Right ventricle myocardium superior (tissue), 1 donor: ENCODE results near the gene ZNF385B. TPM values are rescaled to one million over a fixed set of nuclear protein-coding genes. Genes with fewer than 3 reads are reported as not detected.

Source experiments
- ATAC-seq: fragments of 200-7000 bp; cut with Tn5 transposase; one replicate; pipeline ENCODE4 v1.9.1; 2020; ENCODE audit warnings: mild to moderate bottlenecking; ENCODE audit not compliant: poor library complexity
- DNase-seq: peaks from one replicate; pipeline ENCODE4 v3.0.0-alpha.2; 2020
- intact Hi-C: fragments of 100-400 bp; cut with DNase I; formaldehyde crosslinking; loops from one replicate; pipeline ENCODE4 v1.11.2; 2022
- total RNA-seq: library from RNA; stranded (reverse); fragmentation: NEBNext Ultra II Directional; extraction: Animal tissue kit (Norgen Biotek cat#: 25700); gene quantifications from one replicate; pipeline ENCODE4 v1.2.1, GENCODE V29; 2021
- donor health status: DM: no; HTN: yes; CAD: no; lungs with severe emphysema.

ZNF385B gene
- total RNA-seq, 1 donor from 2014 or later, result 0.46 TPM

DNA sequence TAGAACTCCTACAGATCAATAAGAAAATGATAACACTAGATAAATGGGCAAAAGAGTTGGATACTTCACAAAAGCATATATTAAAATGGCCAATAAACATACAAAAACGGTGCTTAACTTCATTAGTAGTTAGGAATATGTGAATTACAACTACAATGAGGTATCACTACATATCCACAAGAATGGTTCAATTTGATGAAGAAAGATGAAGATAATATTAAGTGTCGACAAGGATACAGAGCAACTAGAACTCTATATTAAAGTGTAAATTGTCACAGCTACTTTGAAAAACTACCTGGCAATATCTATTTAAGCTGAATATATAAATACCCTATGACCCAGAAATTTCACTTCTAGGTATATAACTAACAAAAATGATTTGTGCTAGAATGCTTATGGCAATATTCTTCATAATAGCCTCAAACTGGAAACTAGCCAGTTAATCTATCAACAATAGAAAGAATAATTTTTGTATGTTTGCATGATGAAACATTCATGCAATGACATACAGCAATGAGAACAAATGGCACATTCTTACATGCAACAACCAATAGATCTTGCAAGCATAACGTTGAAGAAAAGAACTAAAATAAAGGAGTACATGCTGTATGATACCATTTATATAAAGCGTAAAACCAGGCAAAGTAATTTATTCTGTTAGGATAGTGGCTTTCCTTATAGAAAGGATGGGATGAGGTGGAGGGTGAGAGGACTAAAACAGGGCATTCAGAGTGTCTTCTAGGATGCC, 306.6 kb downstream of the ZNF385B start:
- ATAC-seq (no peak), DNase-seq (no peak)
- intact Hi-C loops, result no loop called here

DNA sequence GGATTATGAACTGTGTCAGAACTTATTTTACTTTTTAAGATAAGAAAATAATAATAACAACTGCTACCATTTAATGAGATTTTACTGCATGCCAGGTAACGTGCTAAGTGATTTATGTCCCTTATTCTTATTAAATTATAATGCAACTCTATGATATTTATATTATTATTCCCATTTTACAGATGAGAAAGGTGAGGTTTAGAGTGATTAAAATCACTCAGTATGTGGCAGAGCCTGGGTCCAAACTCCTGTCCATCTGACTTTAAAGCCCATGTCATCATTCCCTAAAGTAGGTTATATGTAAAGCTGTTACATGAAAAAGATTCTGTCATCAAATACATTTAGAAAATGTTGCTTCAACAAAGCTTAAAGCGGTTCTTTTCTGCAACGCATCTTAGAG, 308.0 kb downstream of the ZNF385B start:
- DNase-seq (no peak), ATAC-seq (no peak)
- intact Hi-C loops, result no loop called here

DNA sequence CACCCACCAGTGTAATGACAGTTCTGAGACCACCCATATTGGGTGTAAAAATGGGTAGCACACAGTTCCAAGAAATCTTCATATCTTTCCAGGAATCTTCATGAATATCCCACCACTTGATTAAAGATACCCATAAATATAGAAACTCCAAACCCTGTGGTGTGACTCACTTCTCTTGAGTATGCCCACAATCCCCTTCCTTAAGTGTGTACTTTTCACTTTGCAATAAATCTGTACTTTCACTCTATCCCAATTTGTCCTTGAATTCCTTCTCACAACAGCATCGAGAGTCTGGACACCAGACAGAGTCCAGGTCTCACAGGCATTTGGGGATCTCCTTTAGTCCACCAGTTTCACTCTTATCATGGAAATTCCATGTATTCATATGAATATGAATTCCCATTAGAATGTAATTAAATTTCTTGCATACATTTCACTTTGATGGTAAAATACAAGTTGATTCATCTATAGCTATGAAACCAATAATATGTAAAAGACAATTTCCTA, 309.8 kb downstream of the ZNF385B start:
- no peak for ATAC-seq
- intact Hi-C loops, result no loop called here
- DNase-seq, result no peak

DNA sequence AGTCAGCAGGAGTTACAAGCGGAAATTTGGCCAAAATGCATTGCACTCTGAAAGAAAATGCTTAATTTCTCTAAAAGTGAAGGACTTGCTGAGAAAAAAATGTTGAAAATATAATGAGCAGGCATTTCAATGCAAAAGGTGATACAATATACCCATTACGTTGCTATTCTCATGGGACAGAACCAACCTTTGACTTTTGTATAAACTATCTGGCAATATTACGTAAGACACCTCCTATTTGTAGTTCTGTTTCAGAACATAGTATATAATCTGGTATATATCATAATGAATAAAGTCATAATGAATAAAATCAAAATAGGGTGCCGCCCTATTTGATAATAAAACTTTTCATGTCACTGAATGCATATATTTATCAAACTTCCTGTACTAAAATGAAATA, 310.6 kb downstream of the ZNF385B start:
- DNase-seq (no peak), ATAC-seq (no peak)
- intact Hi-C loops, result no loop called here

DNA sequence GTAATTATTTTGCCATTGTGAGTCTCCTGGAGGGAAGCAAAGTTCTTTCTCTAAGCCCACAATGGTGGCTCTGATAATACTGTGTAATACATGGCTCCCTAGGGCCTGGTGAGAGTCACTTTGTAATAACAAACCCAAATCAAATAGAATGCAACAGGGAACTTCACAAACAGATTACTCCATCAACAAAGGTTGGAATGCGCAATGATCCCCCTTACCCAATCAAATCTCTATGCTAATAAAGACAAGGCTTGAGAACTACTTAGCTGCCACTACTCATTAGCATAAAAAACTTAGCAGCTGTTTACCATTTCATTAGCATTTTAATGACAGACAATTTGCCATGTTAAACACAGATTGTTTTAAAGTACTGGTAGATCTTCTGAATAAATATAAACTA, 311.2 kb downstream of the ZNF385B start:
- intact Hi-C loops, result no loop called here
- ATAC-seq, result no peak
- DNase-seq, result no peak

DNA sequence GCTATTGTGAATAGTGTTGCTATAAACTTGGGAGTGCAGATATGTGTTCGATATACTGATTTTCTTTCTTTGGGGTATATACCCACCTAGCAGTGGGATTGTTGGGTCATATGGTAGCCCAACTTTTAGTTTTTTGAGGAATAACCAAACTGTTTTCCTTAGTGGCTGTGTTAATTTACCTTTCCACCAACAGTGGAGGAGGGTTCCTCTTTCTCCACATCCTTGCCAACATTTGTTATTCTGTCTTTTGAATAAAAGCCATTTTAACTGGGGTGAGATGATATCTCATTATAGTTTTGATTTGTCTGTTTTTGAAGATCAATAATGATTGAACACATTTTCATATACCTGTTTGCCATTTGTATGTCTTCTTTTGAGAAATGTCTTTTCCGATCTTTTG, 314.8 kb downstream of the ZNF385B start:
- intact Hi-C loops, result no loop called here
- DNase-seq (no peak), ATAC-seq (no peak)

DNA sequence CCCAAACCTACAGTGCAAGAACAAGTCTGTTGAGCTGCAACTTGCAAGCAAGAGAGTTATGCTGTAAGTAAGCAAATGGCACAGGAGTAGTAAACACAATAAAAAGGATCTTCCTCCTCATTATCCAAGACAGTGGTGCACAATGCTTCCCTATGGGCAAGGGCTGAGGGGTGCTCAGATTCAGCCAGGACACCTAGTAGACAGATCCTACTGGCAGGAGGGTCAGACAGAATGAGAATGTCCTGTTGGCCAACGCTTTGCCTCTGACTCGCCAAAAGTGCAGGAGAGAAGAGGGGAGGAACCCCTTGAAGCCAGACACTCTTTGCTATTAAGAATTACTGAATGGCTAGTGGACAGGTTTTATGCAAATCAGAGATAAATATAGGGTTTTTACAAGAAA, 316.4 kb downstream of the ZNF385B start:
- DNase-seq (no peak), ATAC-seq (no peak)
- intact Hi-C loops, result no loop called here

DNA sequence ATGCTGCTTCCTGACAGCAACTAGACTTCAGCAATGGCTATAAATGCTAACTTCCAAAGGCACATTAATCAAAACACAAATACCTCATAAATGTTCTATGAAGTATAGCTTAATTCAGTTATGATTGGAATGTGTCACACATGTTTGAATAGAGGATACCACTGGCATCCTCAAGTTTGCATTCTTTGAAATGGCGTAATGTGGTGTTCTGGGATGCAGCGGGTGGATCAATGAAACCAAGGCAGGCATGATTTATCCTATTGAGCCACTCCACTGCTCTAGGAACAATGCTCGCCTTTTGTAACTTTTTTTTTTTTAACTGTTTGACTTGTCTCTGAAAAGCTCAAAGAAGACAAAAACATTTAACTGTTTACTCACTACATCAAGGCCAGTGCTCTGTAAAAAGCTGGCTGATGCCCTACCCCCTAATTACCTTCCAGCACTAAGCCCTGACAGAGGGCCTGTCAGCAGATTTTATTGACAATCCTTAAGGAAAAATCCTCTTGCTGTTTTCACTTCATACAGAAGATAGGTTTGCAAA, 318.0 kb downstream of the ZNF385B start:
- no peak for ATAC-seq
- no peak for DNase-seq
- intact Hi-C loops, result no loop called here

DNA sequence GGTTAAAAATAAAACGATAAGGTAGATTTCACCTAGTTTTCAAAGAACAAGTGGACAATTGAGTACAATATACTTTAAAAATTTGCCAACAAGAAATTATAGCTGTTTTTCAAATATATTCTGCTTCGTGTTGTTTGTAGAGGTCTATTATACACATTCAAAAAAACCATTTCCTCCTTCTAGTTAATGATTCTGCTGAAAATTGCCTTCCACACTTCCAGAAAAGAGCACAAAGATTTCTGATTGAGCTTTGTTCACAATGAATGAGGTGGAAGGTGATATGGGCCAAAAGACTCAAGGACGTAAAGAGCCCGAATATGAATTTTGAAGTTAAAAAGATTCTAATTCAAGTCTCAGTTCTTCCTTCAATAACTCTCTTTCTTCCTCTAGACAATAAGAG, 319.8 kb downstream of the ZNF385B start:
- intact Hi-C loops, result no loop called here
- ATAC-seq (no peak), DNase-seq (no peak)

DNA sequence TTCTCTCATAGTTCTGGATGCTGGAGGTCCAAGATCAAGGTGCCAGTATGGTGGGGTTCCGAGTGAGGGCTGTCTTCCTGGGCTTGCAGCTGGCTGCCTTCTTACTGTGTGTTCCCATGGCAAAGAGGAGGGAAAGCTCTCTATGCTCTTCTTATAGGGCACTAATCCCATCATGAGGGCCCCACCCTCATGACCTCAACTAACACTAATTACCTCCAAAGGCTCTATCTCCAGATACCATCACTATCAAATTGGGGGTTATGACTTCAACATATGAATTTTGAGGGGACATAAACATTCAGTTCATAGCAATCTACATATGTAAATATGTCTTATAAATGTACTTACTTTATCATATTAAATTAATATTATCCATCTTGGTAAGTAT, 322.3 kb downstream of the ZNF385B start:
- intact Hi-C loops, result no loop called here
- no peak for DNase-seq
- ATAC-seq, result no peak

DNA sequence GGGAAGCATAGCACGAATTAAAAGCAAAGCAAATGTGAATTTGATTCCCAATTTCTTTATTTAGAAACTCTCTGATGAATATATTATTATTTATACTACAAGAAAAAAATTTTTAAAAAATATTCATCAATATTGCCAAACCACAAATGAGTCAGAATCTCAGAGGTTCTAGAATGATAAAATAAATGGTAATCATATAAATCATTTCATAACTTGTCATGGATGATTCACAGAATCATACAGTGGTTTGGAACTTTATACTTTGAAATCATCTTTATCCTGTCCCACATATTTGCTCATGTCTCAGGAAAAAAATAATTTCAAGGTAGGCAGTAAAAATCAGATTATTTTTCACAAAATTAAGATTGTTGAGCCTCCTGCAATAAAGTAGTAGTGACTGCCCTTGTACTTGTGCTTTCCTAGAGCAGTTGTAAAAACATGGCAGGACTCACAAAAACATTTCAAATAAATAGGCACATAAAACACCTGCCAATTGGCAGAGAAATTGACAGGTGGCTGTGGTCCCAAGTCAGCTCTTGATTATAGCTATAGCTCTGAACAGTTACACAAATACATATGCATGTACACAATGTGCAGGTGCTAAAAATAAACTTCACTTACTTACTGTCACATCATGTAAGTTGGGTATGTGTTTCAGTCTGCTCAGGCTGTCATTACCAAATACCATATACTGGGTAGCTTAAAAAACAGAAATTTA, 322.8 kb downstream of the ZNF385B start:
- ATAC-seq (no peak), DNase-seq (no peak)
- intact Hi-C loops, result no loop called here

DNA sequence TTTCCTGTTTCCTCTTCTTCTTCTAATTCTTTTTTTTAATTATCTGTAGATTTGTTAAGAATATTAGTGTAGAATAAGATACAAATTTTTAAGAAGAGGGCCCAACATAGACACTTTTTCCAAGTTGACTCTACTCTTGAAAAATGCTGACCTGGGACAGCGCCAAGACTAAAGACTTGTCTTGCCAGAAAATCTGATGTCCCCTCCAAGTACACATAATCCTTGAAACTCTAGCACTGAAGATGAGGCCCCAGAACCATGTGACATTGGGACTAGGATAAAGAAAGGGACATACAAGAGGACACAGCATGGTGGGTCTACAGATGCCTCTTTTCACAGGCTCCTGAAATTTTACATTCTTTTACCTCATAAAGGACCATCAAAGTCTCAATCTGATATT, 325.2 kb downstream of the ZNF385B start:
- ATAC-seq (no peak), DNase-seq (no peak)
- intact Hi-C loops, result no loop called here

DNA sequence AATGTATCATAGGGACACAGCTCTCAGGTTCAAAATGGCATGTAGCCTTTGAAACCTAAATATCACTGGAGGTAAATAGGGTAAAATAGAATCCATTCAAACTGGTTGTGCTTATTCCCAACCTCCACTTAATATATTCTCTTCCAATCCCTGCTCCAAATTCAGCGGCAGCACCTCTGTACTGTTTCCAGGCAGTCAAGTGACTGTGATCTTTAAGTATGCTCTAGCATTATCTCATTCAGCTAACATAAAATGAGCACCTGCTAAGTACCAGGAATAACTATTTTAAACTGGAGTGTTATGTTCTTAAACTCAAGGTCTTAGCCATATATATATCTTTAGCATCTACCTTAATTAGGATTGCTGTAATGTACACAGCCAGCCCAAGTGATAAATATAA, 327.5 kb downstream of the ZNF385B start:
- no peak for DNase-seq
- no peak for ATAC-seq
- intact Hi-C loops, result no loop called here

DNA sequence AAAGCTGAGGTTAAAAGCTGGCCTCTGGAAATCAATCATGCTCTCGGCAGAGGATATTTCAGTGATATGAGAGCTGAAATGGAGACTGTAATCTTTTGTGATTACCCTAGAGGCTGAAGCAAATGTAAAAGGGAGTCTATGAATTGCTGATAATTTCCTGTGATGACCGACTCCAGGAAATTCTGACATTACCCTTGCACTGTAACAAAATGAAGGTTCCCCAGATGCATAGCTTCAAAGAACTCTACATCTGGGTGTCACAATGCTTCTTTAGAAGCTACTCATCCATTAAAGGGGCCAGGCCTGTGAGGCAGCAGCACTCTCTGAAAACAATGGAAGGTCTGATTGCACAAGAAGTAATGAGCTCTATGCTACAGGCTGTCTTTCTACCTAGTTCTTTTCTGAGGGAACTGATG, 328.5 kb downstream of the ZNF385B start:
- intact Hi-C loops, result no loop called here
- no peak for ATAC-seq
- DNase-seq, result no peak

DNA sequence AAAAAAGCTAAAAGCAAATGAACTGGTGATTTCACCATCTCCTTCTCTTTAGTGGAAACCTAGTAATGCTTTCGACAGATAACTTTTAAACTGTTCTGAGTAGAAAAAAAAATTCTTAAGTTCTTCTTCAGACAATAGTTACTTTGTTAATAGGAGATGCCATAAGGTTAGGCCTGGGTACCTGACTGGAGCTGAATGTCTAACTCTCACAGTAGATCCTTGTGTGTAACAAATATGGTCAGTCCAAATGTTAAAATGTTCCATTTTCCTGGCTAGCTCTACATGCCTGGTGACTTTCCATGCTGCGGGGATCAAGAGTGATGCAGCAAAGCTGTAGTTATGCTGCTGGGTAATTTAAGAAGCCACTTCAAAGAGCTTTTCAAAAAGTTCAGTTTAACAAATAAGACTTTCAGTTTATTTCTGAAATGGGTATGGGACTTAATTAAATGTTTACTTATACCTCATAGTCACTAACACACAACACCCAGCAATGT, 332.8 kb downstream of the ZNF385B start:
- ATAC-seq, result no peak
- intact Hi-C loops, result no loop called here
- DNase-seq, result no peak

DNA sequence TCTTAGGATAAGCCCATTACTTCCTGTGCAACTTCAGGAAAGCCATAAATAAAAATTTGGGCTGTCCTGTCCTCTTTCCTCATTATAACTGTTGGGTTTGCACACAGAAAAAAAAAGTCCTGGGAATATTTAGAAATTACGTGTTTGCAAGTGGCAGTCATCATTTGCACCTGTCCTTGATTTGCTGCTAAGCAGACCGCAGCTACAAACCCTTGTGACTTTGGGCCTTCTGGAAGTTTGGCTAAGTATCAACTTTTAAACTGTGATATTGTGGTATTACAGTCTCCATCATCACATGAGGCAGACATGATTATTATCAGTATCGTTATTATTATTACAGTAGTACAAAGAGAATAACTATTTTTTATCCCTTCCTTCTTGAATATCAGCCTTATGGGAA, 336.1 kb downstream of the ZNF385B start:
- DNase-seq, result no peak
- ATAC-seq, result no peak
- intact Hi-C loops, result no loop called here

DNA sequence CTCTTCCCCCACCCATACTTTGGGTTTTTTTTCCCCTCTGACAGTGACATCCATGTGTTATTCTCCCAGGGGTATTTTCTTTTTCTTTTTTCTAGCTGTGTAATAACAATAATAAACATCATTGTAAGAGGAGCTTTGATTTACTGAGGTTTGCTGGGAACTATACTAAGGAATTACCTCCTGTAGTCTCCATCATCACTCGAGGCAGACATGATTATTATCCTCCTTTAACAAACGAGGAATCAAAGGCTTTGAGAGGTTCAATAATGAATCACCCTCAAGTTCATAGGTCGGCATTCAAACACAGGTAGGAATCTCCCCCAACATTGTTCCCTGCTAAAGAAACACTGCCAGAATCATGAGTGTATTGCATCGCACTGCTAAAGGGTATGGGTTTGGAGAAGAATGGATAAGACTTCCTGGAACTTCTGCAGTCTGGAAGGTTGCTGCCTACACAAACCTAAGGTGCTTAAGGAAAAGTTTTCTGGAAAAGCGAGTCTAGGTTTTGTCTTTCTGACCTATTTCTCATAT, 336.5 kb downstream of the ZNF385B start:
- DNase-seq (no peak), ATAC-seq (no peak)
- intact Hi-C loops, result no loop called here

DNA sequence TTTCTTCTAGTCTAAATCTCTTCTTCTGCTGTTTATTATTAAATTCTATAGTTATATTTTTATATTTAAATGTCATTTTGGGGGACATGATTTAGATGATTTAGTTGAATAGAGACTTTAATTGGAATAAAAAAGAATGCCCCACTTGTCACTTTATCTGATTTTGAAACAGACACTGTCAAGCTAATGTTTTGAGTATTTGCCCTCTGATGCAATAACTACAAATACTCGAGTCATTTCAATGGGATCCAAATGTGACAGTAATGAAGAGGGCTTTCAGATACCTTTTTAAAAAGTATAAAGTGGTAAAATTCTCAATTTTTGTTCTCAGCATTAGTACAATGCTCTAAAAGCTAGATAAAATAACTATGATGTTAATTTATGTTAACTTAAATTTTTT, 339.5 kb downstream of the ZNF385B start:
- DNase-seq, result no peak
- intact Hi-C loops, result no loop called here

DNA sequence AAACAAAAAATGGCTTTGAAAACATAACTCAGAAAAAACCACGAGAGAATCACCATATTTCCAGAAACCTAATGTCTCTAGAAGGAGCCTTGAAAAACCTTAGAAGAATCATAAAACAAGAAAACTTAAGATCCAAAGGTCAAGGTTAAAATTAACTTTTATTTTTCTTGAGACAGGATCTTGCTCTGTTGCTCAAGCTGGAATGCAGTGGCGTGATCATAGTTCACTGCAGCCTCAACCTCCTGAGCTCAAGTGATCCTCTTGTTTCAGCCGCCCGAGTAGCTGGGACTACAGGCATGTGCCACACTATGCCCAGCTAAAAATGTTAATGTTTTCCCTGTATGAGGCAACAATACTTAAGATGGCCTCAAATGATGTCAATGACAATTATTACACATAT, 342.6 kb downstream of the ZNF385B start:
- no peak for ATAC-seq
- DNase-seq, result no peak
- intact Hi-C loops, result no loop called here

More for the DNA sequence above, 339.5 kb downstream of the ZNF385B start:
- no peak for ATAC-seq

DNA sequence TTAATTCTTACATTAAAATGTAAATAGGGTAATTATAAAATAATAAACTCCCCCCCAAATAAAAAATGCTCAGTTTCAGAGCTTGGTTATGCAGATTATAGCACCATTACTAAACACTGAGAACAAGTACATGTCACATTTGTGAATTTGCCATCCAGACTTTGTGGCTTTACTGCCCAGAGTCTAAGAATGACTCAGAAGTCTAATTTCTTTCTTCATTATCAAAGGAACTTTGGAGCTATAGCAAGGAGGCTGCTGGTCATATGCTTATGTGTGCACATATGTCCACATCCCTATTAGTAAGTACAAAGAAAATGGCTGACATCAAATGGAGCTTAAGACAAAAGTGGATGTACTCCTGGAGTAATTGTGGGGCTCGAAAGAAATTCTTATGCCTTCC, 348.2 kb downstream of the ZNF385B start:
- ATAC-seq (no peak), DNase-seq (no peak)
- intact Hi-C loops, result no loop called here
